Trophoblast cell (in vitro differentiated cells and primary cell): ENCODE results near the gene RXFP4.
"Not testable (repeated sequence)": the region's sequence is repeated elsewhere in the genome, so short reads cannot be mapped to it uniquely, and the experiment has no call there.

Experiments
- DNase-seq, 2 donors: peaks; one replicate each; pipeline ENCODE4 v3.0.0-alpha.2; 2016
- H2AFZ ChIP-seq: 2 replicates; pipeline ENCODE4 v1.6.1; 2013; ENCODE audit warnings: low read length, moderate library complexity, mild to moderate bottlenecking; ENCODE audit not compliant: insufficient read depth, poor library complexity
- H2AK5ac ChIP-seq: 2 replicates; pipeline ENCODE4 v1.6.1; 2013; ENCODE audit warnings: mild to moderate bottlenecking, low read length
- H2BK120ac ChIP-seq: 2 replicates; pipeline ENCODE4 v1.6.1; 2013; ENCODE audit warnings: low read length, mild to moderate bottlenecking, moderate library complexity; ENCODE audit not compliant: insufficient read depth, poor library complexity
- H2BK12ac ChIP-seq: 2 replicates; pipeline ENCODE4 v1.6.1; 2013; ENCODE audit warnings: mild to moderate bottlenecking, low read length, moderate library complexity
- H2BK5ac ChIP-seq: 2 replicates; pipeline ENCODE4 v1.6.1; 2013; ENCODE audit warnings: low read length, low read depth, moderate library complexity, mild to moderate bottlenecking; ENCODE audit not compliant: poor library complexity
- H3K14ac ChIP-seq: 2 replicates; pipeline ENCODE4 v1.6.1; 2013; ENCODE audit warnings: mild to moderate bottlenecking, low read length
- H3K18ac ChIP-seq: 2 replicates; pipeline ENCODE4 v1.6.1; 2013; ENCODE audit warnings: mild to moderate bottlenecking, low read length
- H3K23ac ChIP-seq: 2 replicates; pipeline ENCODE4 v1.6.1; 2013; ENCODE audit warnings: low read length
- H3K27ac ChIP-seq: 2 replicates; pipeline ENCODE4 v1.5.1; 2013; ENCODE audit warnings: low read depth, mild to moderate bottlenecking, inconsistent platforms, low read length, moderate library complexity
- H3K27me3 ChIP-seq: 2 replicates; pipeline ENCODE4 v1.6.1; 2013; ENCODE audit warnings: inconsistent platforms, mild to moderate bottlenecking, low read length, moderate library complexity; ENCODE audit not compliant: insufficient read depth
- H3K36me3 ChIP-seq, 2 experiments: 1 replicate in 1 of 2; 2 replicates in 1 of 2; pipeline ENCODE4 v1.6.1; 2013; ENCODE audit warnings: low read length in 2 of 2, mild to moderate bottlenecking in 2 of 2, moderate library complexity in 1 of 2; ENCODE audit not compliant: insufficient read depth in 2 of 2, control insufficient read depth in 1 of 2
- H3K4ac ChIP-seq: 2 replicates; pipeline ENCODE4 v1.6.1; 2013; ENCODE audit warnings: low read depth, mild to moderate bottlenecking, low read length, moderate library complexity
- H3K4me1 ChIP-seq, 2 experiments: 1 replicate in 1 of 2; 2 replicates in 1 of 2; pipeline ENCODE4 v1.6.1; 2013; ENCODE audit warnings: low read length in 2 of 2, mild to moderate bottlenecking in 2 of 2, moderate library complexity in 1 of 2; ENCODE audit not compliant: insufficient read depth in 2 of 2, control insufficient read depth in 1 of 2
- H3K4me2 ChIP-seq: 2 replicates; pipeline ENCODE4 v1.6.1; 2013; ENCODE audit warnings: inconsistent platforms, mild to moderate bottlenecking, low read length, moderate library complexity
- H3K4me3 ChIP-seq: 2 replicates; pipeline ENCODE4 v1.5.1; 2013; ENCODE audit warnings: mild to moderate bottlenecking, low read depth, low read length, inconsistent platforms
- H3K79me1 ChIP-seq: one replicate; pipeline ENCODE4 v1.6.1; 2013; ENCODE audit warnings: low read length
- H3K79me2 ChIP-seq: 2 replicates; pipeline ENCODE4 v1.6.1; 2013; ENCODE audit warnings: low read length, mild to moderate bottlenecking; ENCODE audit not compliant: control insufficient read depth, insufficient read depth, poor library complexity
- H3K9ac ChIP-seq: 2 replicates; pipeline ENCODE4 v1.6.1; 2013; ENCODE audit warnings: mild to moderate bottlenecking, low read length
- H3K9me3 ChIP-seq: 2 replicates; pipeline ENCODE4 v1.6.1; 2013; ENCODE audit warnings: low read depth, mild to moderate bottlenecking, control low read depth, inconsistent platforms, low read length; ENCODE audit not compliant: insufficient read depth
- H4K12ac ChIP-seq: 2 replicates; pipeline ENCODE4 v1.6.1; 2013; ENCODE audit warnings: low read depth, mild to moderate bottlenecking, low read length, moderate library complexity
- H4K8ac ChIP-seq: 2 replicates; pipeline ENCODE4 v1.6.1; 2013; ENCODE audit warnings: low read depth, mild to moderate bottlenecking, low read length, moderate library complexity
- H4K91ac ChIP-seq: one replicate; pipeline ENCODE4 v1.6.1; 2013; ENCODE audit warnings: low read depth, mild to moderate bottlenecking, low read length, moderate library complexity
- WGBS: extraction: QIAGEN DNeasy Blood & Tissue Kit; methylation state at CpG from one replicate; pipeline ENCODE4 v1.1.7; 2013; ENCODE audit warnings: missing lambda C conversion rate; ENCODE audit not compliant: insufficient read length, insufficient coverage; ENCODE audit errors: extremely low coverage; 5-methylcytosine and 5-hydroxymethylcytosine counted together

Gene RXFP4

GRCh38 chr1:155896476-155896875 is 45.0 kb upstream of the RXFP4 start:
- not testable (repeated sequence) for H2BK12ac ChIP-seq, H2BK120ac ChIP-seq, H2AFZ ChIP-seq, H3K4me3 ChIP-seq, H3K9ac ChIP-seq, H4K91ac ChIP-seq, H3K4me2 ChIP-seq, H3K4me1 ChIP-seq, H4K8ac ChIP-seq, H3K79me1 ChIP-seq, H2BK5ac ChIP-seq, H3K14ac ChIP-seq, H3K27me3 ChIP-seq, H3K9me3 ChIP-seq, H3K79me2 ChIP-seq, H3K23ac ChIP-seq, H3K18ac ChIP-seq, H4K12ac ChIP-seq, H2AK5ac ChIP-seq, H3K4ac ChIP-seq, H3K27ac ChIP-seq
- WGBS: no CpG with 5 or more reads among the region's 8 CpGs
- DNase-seq: peak; percentile 38 to 67
- H3K36me3 ChIP-seq: peaks cover 16 to 29% of the 10 kb centered on the region in 2 experiments

- no peak overlapping the region for H3K4me3 ChIP-seq
- no peaks in the 10 kb centered on the region for H3K27me3 ChIP-seq
- H4K91ac ChIP-seq: no peak overlapping the region
- H3K9ac ChIP-seq: no peak overlapping the region
- no peak overlapping the region for H3K18ac ChIP-seq
- H3K23ac ChIP-seq: no peak overlapping the region
- H3K4me2 ChIP-seq: no peak overlapping the region
- H2BK5ac ChIP-seq: no peak overlapping the region
- H4K12ac ChIP-seq: no peak overlapping the region
- H4K8ac ChIP-seq: no peak overlapping the region
- WGBS: no CpG with 5 or more reads among the region's 1 CpG
- no peaks in the 10 kb centered on the region for H3K79me2 ChIP-seq
- H2BK120ac ChIP-seq: no peak overlapping the region
- H3K27ac ChIP-seq: no peak overlapping the region
- H3K4me1 ChIP-seq: no peaks in the 10 kb centered on the region
- H3K4ac ChIP-seq: no peak overlapping the region
- H3K9me3 ChIP-seq: no peaks in the 10 kb centered on the region
- H3K36me3 ChIP-seq: peaks cover 24 to 36% of the 10 kb centered on the region in 2 experiments
- no peak overlapping the region for H2AK5ac ChIP-seq
- H3K79me1 ChIP-seq: no peaks in the 10 kb centered on the region
- no peak overlapping the region for H2AFZ ChIP-seq
- no peak overlapping the region for H2BK12ac ChIP-seq
- no peak for DNase-seq
- H3K14ac ChIP-seq: no peak overlapping the region
Measured at GRCh38 chr1:155897746-155898145, 43.7 kb upstream of the RXFP4 start.

- WGBS: no CpG with 5 or more reads among the region's 2 CpGs
- no peak overlapping the region for H3K4ac ChIP-seq
- no peak overlapping the region for H2BK120ac ChIP-seq
- H4K91ac ChIP-seq: no peak overlapping the region
- no peaks in the 10 kb centered on the region for H3K9me3 ChIP-seq
- H3K14ac ChIP-seq: no peak overlapping the region
- no peak for DNase-seq
- no peaks in the 10 kb centered on the region for H3K79me1 ChIP-seq
- no peak overlapping the region for H2AFZ ChIP-seq
- no peak overlapping the region for H3K4me2 ChIP-seq
- H3K27me3 ChIP-seq: no peaks in the 10 kb centered on the region
- H2BK5ac ChIP-seq: no peak overlapping the region
- H2AK5ac ChIP-seq: no peak overlapping the region
- no peaks in the 10 kb centered on the region for H3K4me1 ChIP-seq
- H3K9ac ChIP-seq: no peak overlapping the region
- no peaks in the 10 kb centered on the region for H3K79me2 ChIP-seq
- H3K4me3 ChIP-seq: no peak overlapping the region
- H3K23ac ChIP-seq: no peak overlapping the region
- peaks cover 33 to 40% of the 10 kb centered on the region in 2 experiments for H3K36me3 ChIP-seq
- no peak overlapping the region for H3K18ac ChIP-seq
- no peak overlapping the region for H2BK12ac ChIP-seq
- no peak overlapping the region for H4K8ac ChIP-seq
- no peak overlapping the region for H4K12ac ChIP-seq
- no peak overlapping the region for H3K27ac ChIP-seq
Measured at GRCh38 chr1:155898888-155899287, 42.5 kb upstream of the RXFP4 start.

- Histone ChIP-seq H4K91ac (no peak overlapping the region), H4K8ac (no peak overlapping the region), H3K4me1 (no peaks in the 10 kb centered on the region), H3K36me3 (peaks cover 35 to 48% of the 10 kb centered on the region in 2 experiments), H2BK120ac (no peak overlapping the region), H2BK5ac (no peak overlapping the region), H3K23ac (no peak overlapping the region), H3K79me1 (no peaks in the 10 kb centered on the region), H2BK12ac (no peak overlapping the region), H3K14ac (no peak overlapping the region), H3K27me3 (no peaks in the 10 kb centered on the region), H2AK5ac (no peak overlapping the region), H3K9ac (no peak overlapping the region), H3K4me2 (no peak overlapping the region), H3K27ac (no peak overlapping the region), H4K12ac (no peak overlapping the region), H3K79me2 (no peaks in the 10 kb centered on the region), H3K9me3 (no peaks in the 10 kb centered on the region), H3K18ac (no peak overlapping the region), H3K4ac (no peak overlapping the region), H2AFZ (no peak overlapping the region), H3K4me3 (no peak overlapping the region)
- no CpG with 5 or more reads among the region's 2 CpGs for WGBS
- DNase-seq: no peak
Measured at GRCh38 chr1:155899683-155900082, 41.8 kb upstream of the RXFP4 start.
